ENCODE measurements around the gene SLC25A4. TPM values are rescaled to one million over a fixed set of nuclear protein-coding genes. Genes with fewer than 3 reads are reported as not detected.

The SLC25A4 gene
- total and polyA plus RNA-seq, 2 of the 4 experiments (the other 2 are of a cell fraction), result 16.0 to 21.6 TPM

DNA sequence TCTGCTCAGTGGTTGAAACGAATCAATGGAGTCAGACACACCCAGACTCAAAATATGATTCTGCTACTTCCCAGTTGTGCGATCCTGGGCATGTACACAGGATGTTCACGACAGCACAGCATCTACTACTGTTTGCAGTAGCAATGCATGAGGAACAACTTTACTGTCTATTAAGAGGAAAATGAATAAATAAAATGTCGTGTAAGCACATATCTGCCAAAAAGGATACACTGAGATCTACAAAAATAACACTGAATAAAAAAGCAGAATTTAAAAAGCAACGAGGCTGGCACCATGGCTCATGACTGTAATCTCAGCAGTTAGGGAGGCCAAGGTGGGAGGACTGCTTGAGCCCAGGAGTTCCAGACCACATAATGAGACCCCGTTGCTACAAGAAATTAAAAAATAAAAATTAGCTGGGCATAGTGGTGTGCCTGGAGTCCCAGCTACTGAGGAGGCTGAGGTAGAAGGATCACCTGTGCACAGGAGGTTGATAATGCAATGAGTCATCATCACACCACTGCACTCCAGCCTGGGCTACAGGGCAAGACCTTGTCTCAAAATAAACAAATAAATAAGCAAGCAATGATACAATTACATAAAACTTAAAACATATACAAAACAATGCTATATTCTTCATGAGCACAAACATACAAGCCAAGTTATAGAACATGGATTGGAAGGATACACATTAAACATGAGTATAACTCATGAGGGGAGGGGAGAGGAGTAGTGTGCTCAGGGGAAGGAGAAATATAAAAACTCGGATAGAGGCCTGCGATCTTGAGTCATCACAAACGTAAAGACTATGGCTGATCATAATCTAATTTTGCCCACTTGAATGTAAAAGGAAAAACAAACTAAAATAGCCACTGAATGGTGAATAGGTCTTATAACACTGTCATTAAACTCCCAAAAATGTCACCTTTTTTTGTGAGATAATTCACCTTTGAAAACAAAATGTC is 52.1 kb downstream of the SLC25A4 start:
- Histone ChIP-seq H4K8ac (ENCODE audit: low read depth in 2 of 2, low read length in 2 of 2) (no peak overlapping the region), H3K4ac (ENCODE audit: low read depth, low read length) (no peak overlapping the region), H2BK5ac (ENCODE audit: low read depth, low read length, poor library complexity, severe bottlenecking) (no peak overlapping the region), H3K14ac (replicated peaks; ENCODE audit: low read depth, low read length) (no peak overlapping the region), H3K27me3 (ENCODE audit: control insufficient read depth, insufficient read depth, low read length) (no peaks in the 10 kb centered on the region), H3K23ac (ENCODE audit: low read depth, low read length) (no peak overlapping the region), H3K18ac (ENCODE audit: low read depth, low read length) (no peak overlapping the region), H3K27ac (ENCODE audit: insufficient read depth, low read length) (no peak overlapping the region), H3K9me1 (ENCODE audit: insufficient read depth, low read length) (no peaks in the 10 kb centered on the region; the same call in 1 of the 2 replicates), H2BK15ac (ENCODE audit: low read depth, low read length) (no peak overlapping the region), H2BK20ac (ENCODE audit: low read depth, low read length) (no peak overlapping the region), H3K9me3 (ENCODE audit: control insufficient read depth, insufficient read depth, low read length) (no peaks in the 10 kb centered on the region), H3K36me3 (ENCODE audit: control insufficient read depth, insufficient read depth, low read length) (peaks cover 3% of the 10 kb centered on the region; the same call in 1 of the 2 replicates), H4K20me1 (ENCODE audit: insufficient read depth, low read length) (no peaks in the 10 kb centered on the region; the same call in 1 of the 2 replicates), H3K4me2 (ENCODE audit: low read depth, low read length) (no peak overlapping the region), H3K79me1 (ENCODE audit: low read depth in 1 of 2, low read length in 2 of 2) (peaks cover 9 to 37% of the 10 kb centered on the region in 2 experiments), H4K91ac (ENCODE audit: insufficient read depth, low read depth, low read length) (no peak overlapping the region), H3K56ac (ENCODE audit: extremely low read depth, insufficient read depth, low read length) (no peak overlapping the region), H3K9ac (ENCODE audit: low read depth, low read length) (no peak overlapping the region), H2AK5ac (ENCODE audit: low read depth, low read length) (no peak overlapping the region), H3K4me3 (ENCODE audit: insufficient read depth, low read depth, low read length) (no peak overlapping the region), H2BK120ac (ENCODE audit: low read depth, low read length) (no peak overlapping the region), H4K5ac (ENCODE audit: low read depth, low read length) (no peak overlapping the region), H3K4me1 (ENCODE audit: control insufficient read depth, insufficient read depth, low read length) (peaks cover 3% of the 10 kb centered on the region; the same call in 1 of the 2 replicates), H2AK9ac (replicated peaks; ENCODE audit: low read depth, low read length, poor library complexity) (no peak overlapping the region), H2AFZ (replicated peaks; ENCODE audit: low read length, poor library complexity) (no peak overlapping the region)
- DNase-seq, result no peak
- no TSS peak for BruUV-seq (replicated peaks)
- CTCF ChIA-PET, result interaction anchor here (1.2 kb wide), 1 partner anchor 12 kb away, joined by 4 read pairs; no protein-coding TSS in a partner anchor
- in situ Hi-C loops (cut with MboI; ENCODE audit: low sequenced_read_pairs), result loop anchor here (25.0 kb wide), 1 partner anchor 842 kb away; no protein-coding TSS in a partner anchor
- intact Hi-C loops (cut with micrococcal nuclease), result no loop called here
- WGBS, 2 experiments (ENCODE audit: extremely low coverage in 2 of 2, insufficient read length in 1 of 2), result no CpG with 5 or more reads among the region's 9 CpGs
- dilution Hi-C loops (cut with HindIII; ENCODE audit: low sequenced_read_pairs, unreplicated experiment), result no loop called here
- TF ChIP-seq MAFK (IDR thresholded peaks at IDR 0.05; ENCODE audit: low read depth, low read length) (peak; percentile 36; the same call in 1 of the 2 replicates), RAD21 (IDR thresholded peaks at IDR 0.05; ENCODE audit: low read length) (no peak)
- POLR2A ChIA-PET (ENCODE audit: unreplicated experiment), result no interaction called here
- ATAC-seq (ENCODE audit: low read depth), result no peak

Measured in IMR-90 (cell line).